ENCODE data around the gene PPEF2. TPM values are rescaled to one million over a fixed set of nuclear protein-coding genes. Genes with fewer than 3 reads are reported as not detected.

The PPEF2 gene
- total and polyA plus RNA-seq, 10 donors: 0.06 to 3.4 (median 0.16) TPM; not detected in 2

DNA sequence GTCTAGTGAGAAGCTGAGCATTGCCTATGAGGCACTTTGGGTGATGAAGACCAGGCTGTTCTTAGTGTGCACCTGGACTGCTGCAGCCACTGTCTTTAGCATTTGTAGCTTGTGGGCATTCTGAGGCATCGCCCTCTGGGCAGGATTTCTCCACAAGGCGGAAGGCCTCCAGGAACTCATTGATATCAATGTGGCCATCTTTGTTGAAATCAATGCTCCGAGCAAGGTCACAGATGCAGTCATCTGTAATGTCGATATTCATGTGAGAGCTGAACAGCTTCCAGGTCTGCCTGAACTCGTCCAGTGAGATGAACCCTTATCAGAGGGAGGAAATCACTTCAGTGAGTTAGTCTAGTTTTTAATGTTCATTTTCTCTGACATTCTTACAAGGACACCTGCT lies 41.6 kb downstream of the PPEF2 start:
- Histone ChIP-seq H3K4me1 (no peaks in the 10 kb centered on the region), H3K36me3 (no peaks in the 10 kb centered on the region), H3K4me3 (no peak overlapping the region), H3K9me3 (peaks cover 0 to 9% (median 0%) of the 10 kb centered on the region in 8 donors), H3K27me3 (replicated peaks in 1 of 7) (no peaks in the 10 kb centered on the region), H3K27ac (no peak overlapping the region)
- intact Hi-C loops (cut with DNase I; ENCODE audit: low total_unique reads): no loop called here
- WGBS, 5 donors: 79 to 90% (median 86%) methylated on average over 5 of the region's 5 CpGs
- DNase-seq: no peak
- TF ChIP-seq POLR2A (IDR thresholded peaks at IDR 0.05): no peak
- TF ChIP-seq, protein P1, sequence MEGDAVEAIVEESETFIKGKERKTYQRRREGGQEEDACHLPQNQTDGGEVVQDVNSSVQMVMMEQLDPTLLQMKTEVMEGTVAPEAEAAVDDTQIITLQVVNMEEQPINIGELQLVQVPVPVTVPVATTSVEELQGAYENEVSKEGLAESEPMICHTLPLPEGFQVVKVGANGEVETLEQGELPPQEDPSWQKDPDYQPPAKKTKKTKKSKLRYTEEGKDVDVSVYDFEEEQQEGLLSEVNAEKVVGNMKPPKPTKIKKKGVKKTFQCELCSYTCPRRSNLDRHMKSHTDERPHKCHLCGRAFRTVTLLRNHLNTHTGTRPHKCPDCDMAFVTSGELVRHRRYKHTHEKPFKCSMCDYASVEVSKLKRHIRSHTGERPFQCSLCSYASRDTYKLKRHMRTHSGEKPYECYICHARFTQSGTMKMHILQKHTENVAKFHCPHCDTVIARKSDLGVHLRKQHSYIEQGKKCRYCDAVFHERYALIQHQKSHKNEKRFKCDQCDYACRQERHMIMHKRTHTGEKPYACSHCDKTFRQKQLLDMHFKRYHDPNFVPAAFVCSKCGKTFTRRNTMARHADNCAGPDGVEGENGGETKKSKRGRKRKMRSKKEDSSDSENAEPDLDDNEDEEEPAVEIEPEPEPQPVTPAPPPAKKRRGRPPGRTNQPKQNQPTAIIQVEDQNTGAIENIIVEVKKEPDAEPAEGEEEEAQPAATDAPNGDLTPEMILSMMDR (IDR thresholded peaks at IDR 0.05 in 8 of 11, conservative IDR thresholded peaks at IDR 0.05 in 3 of 11): no peak
- TF ChIP-seq POLR2AphosphoS5 (IDR thresholded peaks at IDR 0.05): no peak

DNA sequence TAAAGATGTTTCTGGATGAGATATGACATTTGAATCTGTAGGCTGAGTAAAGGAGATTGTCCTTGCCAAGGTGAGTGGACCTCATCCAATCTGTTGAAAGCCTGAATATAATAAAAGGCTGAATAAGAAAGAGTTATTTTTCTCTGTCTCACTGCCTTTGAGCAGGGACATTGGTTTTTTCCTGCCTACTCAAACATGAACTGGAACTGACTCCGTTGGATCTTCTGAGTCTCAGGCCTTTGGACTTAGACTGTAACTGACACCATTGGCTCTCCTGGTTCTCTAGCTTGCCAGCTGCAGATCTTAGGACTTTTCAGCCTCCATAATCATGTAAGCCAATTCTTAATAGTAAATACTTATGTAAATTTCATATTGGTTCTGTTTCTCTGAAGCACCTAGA lies 43.5 kb downstream of the PPEF2 start:
- no peak overlapping the region for H3K27ac ChIP-seq
- H3K9me3 ChIP-seq: peaks cover 0 to 9% (median 0%) of the 10 kb centered on the region in 8 donors
- no peak overlapping the region for H3K4me3 ChIP-seq
- no peaks in the 10 kb centered on the region for H3K4me1 ChIP-seq
- intact Hi-C loops (cut with DNase I; ENCODE audit: low total_unique reads): no loop called here
- no peaks in the 10 kb centered on the region for H3K27me3 ChIP-seq (replicated peaks in 1 of 7)
- 30 to 93% (median 88%) methylated on average over 1 of the region's 1 CpG for WGBS, 5 donors
- H3K36me3 ChIP-seq: no peaks in the 10 kb centered on the region
- TF ChIP-seq, protein P1 (IDR thresholded peaks at IDR 0.05 in 8 of 11, conservative IDR thresholded peaks at IDR 0.05 in 3 of 11): no peak
- TF ChIP-seq POLR2A (IDR thresholded peaks at IDR 0.05) (no peak), POLR2AphosphoS5 (IDR thresholded peaks at IDR 0.05) (no peak)
- no peak for DNase-seq

DNA sequence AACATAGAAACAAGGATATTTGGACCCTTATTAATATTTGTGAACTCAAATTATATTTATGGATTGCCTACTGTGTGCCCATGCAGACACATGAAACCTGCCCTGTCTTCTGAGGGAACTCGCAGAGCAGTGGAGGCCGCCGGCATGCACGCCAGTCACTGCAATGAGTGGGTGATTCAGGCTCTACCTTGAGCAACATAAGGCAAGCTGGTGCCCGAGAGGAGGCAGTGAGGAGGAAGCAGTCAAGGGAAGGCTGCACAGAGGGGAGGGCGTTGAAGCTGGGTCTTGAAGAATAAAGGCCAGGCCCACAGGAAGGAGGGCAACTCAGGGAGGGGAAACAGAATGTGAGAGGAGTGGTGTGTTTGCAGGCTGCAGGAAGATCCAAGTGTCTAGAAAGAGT lies 52.8 kb downstream of the PPEF2 start:
- TF ChIP-seq POLR2A (IDR thresholded peaks at IDR 0.05): no peak
- TF ChIP-seq, protein P1 (IDR thresholded peaks at IDR 0.05 in 8 of 11, conservative IDR thresholded peaks at IDR 0.05 in 3 of 11): no peak
- no peak for TF ChIP-seq POLR2AphosphoS5 (IDR thresholded peaks at IDR 0.05)
- Histone ChIP-seq H3K27me3 (replicated peaks in 1 of 7) (peaks cover 0 to 2% (median 0%) of the 10 kb centered on the region in 7 donors), H3K36me3 (no peaks in the 10 kb centered on the region), H3K9me3 (no peaks in the 10 kb centered on the region), H3K4me3 (no peak overlapping the region), H3K4me1 (peaks cover 0 to 10% (median 8%) of the 10 kb centered on the region in 6 donors), H3K27ac (no peak overlapping the region)
- intact Hi-C loops (cut with DNase I; ENCODE audit: low total_unique reads): no loop called here
- no peak for DNase-seq
- 37 to 59% (median 47%) methylated on average over 6 of the region's 6 CpGs for WGBS, 5 donors

DNA sequence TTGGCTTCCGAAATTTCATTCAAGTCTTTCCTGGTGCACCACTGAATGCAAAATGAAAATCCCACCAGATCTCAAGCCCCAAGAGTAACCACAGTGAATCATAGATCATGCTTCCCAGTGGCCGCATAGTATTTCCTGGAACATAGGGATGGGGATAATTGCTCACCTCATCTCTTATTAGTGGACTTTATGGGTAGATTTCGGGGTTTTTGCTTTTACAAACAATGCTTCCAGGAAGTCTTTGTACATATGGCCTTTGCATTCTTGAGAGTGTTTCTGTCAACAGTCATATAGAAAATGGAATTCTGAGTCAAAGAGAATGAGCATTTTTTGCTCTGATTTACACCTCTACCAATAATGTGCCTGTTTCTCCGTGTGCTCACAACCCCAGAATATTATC lies 53.4 kb downstream of the PPEF2 start:
- DNase-seq: no peak
- no peak overlapping the region for H3K27ac ChIP-seq
- no peaks in the 10 kb centered on the region for H3K9me3 ChIP-seq
- no peaks in the 10 kb centered on the region for H3K36me3 ChIP-seq
- WGBS, 5 donors: 70 to 86% (median 75%) methylated on average over 4 of the region's 4 CpGs
- TF ChIP-seq, protein P1 (IDR thresholded peaks at IDR 0.05 in 8 of 11, conservative IDR thresholded peaks at IDR 0.05 in 3 of 11): no peak
- TF ChIP-seq POLR2A (IDR thresholded peaks at IDR 0.05) (no peak), POLR2AphosphoS5 (IDR thresholded peaks at IDR 0.05) (no peak)
- H3K27me3 ChIP-seq (replicated peaks in 1 of 7): peaks cover 0 to 2% (median 0%) of the 10 kb centered on the region in 7 donors
- peaks cover 0 to 10% (median 8%) of the 10 kb centered on the region in 6 donors for H3K4me1 ChIP-seq
- intact Hi-C loops (cut with DNase I; ENCODE audit: low total_unique reads): no loop called here
- no peak overlapping the region for H3K4me3 ChIP-seq
